Ishikawa (cell line): Measurements from ENCODE around the gene OGDHL.

Experiments
- CEBPB ChIP-seq: IDR thresholded peaks from 2 replicates; pipeline ENCODE4 v1.6.1; 2012
- CREB1 ChIP-seq: IDR thresholded peaks from 2 replicates; pipeline ENCODE4 v1.6.1; 2012; ENCODE audit warnings: low read depth
- EP300 ChIP-seq: IDR thresholded peaks from 2 replicates; pipeline ENCODE4 v1.6.1; 2012; ENCODE audit warnings: borderline replicate concordance
- FOXM1 ChIP-seq: IDR thresholded peaks from 2 replicates; pipeline ENCODE4 v1.6.1; 2012; ENCODE audit warnings: low read depth, borderline replicate concordance
- NFIC ChIP-seq: IDR thresholded peaks from 2 replicates; pipeline ENCODE4 v1.6.1; 2012
- RAD21 ChIP-seq: IDR thresholded peaks from 2 replicates; pipeline ENCODE4 v1.6.1; 2012; ENCODE audit warnings: low read depth
- TAF1 ChIP-seq: IDR thresholded peaks from 2 replicates; pipeline ENCODE4 v1.6.1; 2012; ENCODE audit warnings: low read depth, mild to moderate bottlenecking
- TCF12 ChIP-seq: IDR thresholded peaks from 2 replicates; pipeline ENCODE4 v1.6.1; 2012; ENCODE audit warnings: low read depth
- TEAD4 ChIP-seq: IDR thresholded peaks from 2 replicates; pipeline ENCODE4 v1.6.1; 2012
- YY1 ChIP-seq: IDR thresholded peaks from 2 replicates; pipeline ENCODE4 v1.6.1; 2012; ENCODE audit warnings: low read depth
- ZBTB7A ChIP-seq: IDR thresholded peaks from 2 replicates; pipeline ENCODE4 v1.6.1; 2012; ENCODE audit warnings: low read depth
- TF ChIP-seq, protein P1 (sequence below): IDR thresholded peaks from 2 replicates; pipeline ENCODE4 v1.6.1; 2012; ENCODE audit warnings: low read depth, mild to moderate bottlenecking
- TF ChIP-seq, protein P2 (sequence below): IDR thresholded peaks from 2 replicates; pipeline ENCODE4 v1.6.1; 2012
- TF ChIP-seq, protein P3 (sequence below): IDR thresholded peaks from 2 replicates; pipeline ENCODE4 v1.6.1; 2012

DNA sequence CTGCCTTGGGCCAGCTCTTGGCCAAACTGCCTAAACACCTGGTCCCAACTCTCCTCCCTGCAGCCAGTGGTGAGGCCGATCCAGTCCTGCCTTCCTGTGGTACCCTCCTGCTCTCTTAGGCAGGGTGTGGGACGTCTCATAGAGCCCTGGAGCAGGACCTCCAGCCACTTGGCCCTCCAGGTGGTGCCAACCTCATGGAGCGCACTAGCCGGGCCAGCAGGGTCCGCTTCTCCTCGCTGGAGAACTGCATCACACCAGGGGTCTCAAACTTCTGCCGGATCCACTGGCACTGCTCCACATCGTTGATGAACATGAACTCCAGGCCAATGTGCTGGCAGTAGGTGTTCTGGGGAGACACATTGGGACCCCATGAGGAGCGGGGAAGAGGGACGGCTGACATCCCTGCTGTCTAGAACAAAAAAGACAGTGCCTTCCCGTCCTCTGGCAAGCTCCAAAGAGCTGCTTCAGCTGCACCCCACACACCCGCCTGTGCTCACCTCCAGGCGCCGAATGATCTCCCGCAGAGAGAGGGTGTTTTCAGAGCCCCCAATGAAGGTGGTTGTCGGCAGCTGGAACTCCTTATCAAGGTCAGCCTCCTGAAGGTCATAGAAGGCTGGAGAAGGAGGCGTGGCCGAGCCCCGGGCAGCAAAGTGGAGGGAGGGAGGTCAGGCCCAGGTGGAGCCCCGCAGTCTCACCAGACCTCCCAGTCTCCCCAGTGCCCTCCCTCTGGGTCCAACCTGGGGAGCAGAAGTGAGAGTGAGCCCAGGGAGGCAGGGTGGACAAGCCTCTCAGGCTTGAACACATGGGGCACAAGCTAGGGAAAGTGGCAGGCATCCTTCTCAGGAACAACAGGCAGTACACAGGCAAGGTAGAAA, 10.2 kb downstream of the OGDHL start:
- no peak for TF ChIP-seq ZBTB7A
- TF ChIP-seq TAF1 = no peak
- TF ChIP-seq, protein P1, sequence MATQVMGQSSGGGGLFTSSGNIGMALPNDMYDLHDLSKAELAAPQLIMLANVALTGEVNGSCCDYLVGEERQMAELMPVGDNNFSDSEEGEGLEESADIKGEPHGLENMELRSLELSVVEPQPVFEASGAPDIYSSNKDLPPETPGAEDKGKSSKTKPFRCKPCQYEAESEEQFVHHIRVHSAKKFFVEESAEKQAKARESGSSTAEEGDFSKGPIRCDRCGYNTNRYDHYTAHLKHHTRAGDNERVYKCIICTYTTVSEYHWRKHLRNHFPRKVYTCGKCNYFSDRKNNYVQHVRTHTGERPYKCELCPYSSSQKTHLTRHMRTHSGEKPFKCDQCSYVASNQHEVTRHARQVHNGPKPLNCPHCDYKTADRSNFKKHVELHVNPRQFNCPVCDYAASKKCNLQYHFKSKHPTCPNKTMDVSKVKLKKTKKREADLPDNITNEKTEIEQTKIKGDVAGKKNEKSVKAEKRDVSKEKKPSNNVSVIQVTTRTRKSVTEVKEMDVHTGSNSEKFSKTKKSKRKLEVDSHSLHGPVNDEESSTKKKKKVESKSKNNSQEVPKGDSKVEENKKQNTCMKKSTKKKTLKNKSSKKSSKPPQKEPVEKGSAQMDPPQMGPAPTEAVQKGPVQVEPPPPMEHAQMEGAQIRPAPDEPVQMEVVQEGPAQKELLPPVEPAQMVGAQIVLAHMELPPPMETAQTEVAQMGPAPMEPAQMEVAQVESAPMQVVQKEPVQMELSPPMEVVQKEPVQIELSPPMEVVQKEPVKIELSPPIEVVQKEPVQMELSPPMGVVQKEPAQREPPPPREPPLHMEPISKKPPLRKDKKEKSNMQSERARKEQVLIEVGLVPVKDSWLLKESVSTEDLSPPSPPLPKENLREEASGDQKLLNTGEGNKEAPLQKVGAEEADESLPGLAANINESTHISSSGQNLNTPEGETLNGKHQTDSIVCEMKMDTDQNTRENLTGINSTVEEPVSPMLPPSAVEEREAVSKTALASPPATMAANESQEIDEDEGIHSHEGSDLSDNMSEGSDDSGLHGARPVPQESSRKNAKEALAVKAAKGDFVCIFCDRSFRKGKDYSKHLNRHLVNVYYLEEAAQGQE = no peak
- no peak for TF ChIP-seq EP300
- TF ChIP-seq, protein P2, sequence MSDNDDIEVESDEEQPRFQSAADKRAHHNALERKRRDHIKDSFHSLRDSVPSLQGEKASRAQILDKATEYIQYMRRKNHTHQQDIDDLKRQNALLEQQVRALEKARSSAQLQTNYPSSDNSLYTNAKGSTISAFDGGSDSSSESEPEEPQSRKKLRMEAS = no peak
- TF ChIP-seq CEBPB = no peak
- TF ChIP-seq YY1 = no peak
- no peak for TF ChIP-seq RAD21
- TF ChIP-seq TCF12 = no peak
- no peak for TF ChIP-seq FOXM1
- TF ChIP-seq NFIC = no peak
- TF ChIP-seq TEAD4 = no peak
- no peak for TF ChIP-seq CREB1
- TF ChIP-seq, protein P3, sequence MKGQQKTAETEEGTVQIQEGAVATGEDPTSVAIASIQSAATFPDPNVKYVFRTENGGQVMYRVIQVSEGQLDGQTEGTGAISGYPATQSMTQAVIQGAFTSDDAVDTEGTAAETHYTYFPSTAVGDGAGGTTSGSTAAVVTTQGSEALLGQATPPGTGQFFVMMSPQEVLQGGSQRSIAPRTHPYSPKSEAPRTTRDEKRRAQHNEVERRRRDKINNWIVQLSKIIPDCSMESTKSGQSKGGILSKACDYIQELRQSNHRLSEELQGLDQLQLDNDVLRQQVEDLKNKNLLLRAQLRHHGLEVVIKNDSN = no peak
